ENCODE data around the gene VAMP5.
"Not testable (repeated sequence)": the region's sequence is repeated elsewhere in the genome, so short reads cannot be mapped to it uniquely, and the experiment has no call there.

The VAMP5 gene

GRCh38 chr2:85551698-85552678 is 32.2 kb upstream of the VAMP5 start:
- no peak for DNase-seq (ENCODE audit: low read depth)
- H3K4me3 ChIP-seq (ENCODE audit: low read length) = no peak overlapping the region
- peak; percentile 93 for TF ChIP-seq CTCF (conservative IDR thresholded peaks at IDR 0.05; ENCODE audit: low read depth, low read length)

GRCh38 chr2:85553184-85553583 is 31.0 kb upstream of the VAMP5 start:
- H3K4me3 ChIP-seq (ENCODE audit: low read length) = no peak overlapping the region

GRCh38 chr2:85554980-85555612 is 29.1 kb upstream of the VAMP5 start:
- no peak for DNase-seq (ENCODE audit: low read depth)
- TF ChIP-seq CTCF (conservative IDR thresholded peaks at IDR 0.05; ENCODE audit: low read depth, low read length) = no peak
- H3K4me3 ChIP-seq (ENCODE audit: low read length) = no peak overlapping the region

More at GRCh38 chr2:85553184-85553583, 31.0 kb upstream of the VAMP5 start:
- TF ChIP-seq CTCF (conservative IDR thresholded peaks at IDR 0.05; ENCODE audit: low read depth, low read length) = no peak
- DNase-seq (ENCODE audit: low read depth) = no peak

GRCh38 chr2:85557130-85557529 is 27.1 kb upstream of the VAMP5 start:
- no peak for DNase-seq (ENCODE audit: low read depth)
- no peak overlapping the region for H3K4me3 ChIP-seq (ENCODE audit: low read length)
- TF ChIP-seq CTCF (conservative IDR thresholded peaks at IDR 0.05; ENCODE audit: low read depth, low read length) = no peak

GRCh38 chr2:85558160-85558559 is 26.1 kb upstream of the VAMP5 start:
- no peak for DNase-seq (ENCODE audit: low read depth)
- TF ChIP-seq CTCF (conservative IDR thresholded peaks at IDR 0.05; ENCODE audit: low read depth, low read length) = no peak
- H3K4me3 ChIP-seq (ENCODE audit: low read length) = no peak overlapping the region

- not testable (repeated sequence) for DNase-seq (ENCODE audit: low read depth)
- peak overlapping the region; percentile 95 for H3K4me3 ChIP-seq (ENCODE audit: low read length)
Observed at GRCh38 chr2:85560403-85560726, 23.9 kb upstream of the VAMP5 start.

GRCh38 chr2:85560812-85561279 is 23.4 kb upstream of the VAMP5 start:
- no peak for DNase-seq (ENCODE audit: low read depth)
- peak overlapping the region; percentile 95 for H3K4me3 ChIP-seq (ENCODE audit: low read length)
- TF ChIP-seq CTCF (conservative IDR thresholded peaks at IDR 0.05; ENCODE audit: low read depth, low read length) = no peak

Data from retinal pigment epithelial cell (primary cell).